ENCODE measurements around the gene NR3C2. TPM values are rescaled to one million over a fixed set of nuclear protein-coding genes. Genes with fewer than 3 reads are reported as not detected.

Gene NR3C2
- total RNA-seq, 1 experiment from 2014 or later, result 0.26 TPM

GRCh38 chr4:148238086-148238485 lies 204.1 kb downstream of the NR3C2 start:
- DNase-seq (ENCODE audit: low read depth, low spot score) (no peak), ATAC-seq (no peak)
- Histone ChIP-seq H3K9me3 (ENCODE audit: control insufficient read depth, insufficient read depth, low read depth, low read length) (no peaks in the 10 kb centered on the region), H3K4me3 (ENCODE audit: low read depth in 2 of 2, low read length in 2 of 2) (no peak overlapping the region), H3K4me1 (ENCODE audit: control insufficient read depth, insufficient read depth, low read length) (no peaks in the 10 kb centered on the region), H3K27me3 (ENCODE audit: control insufficient read depth, insufficient read depth, low read length) (no peaks in the 10 kb centered on the region), H3K36me3 (ENCODE audit: control insufficient read depth, insufficient read depth, low read length) (no peaks in the 10 kb centered on the region), H3K27ac (ENCODE audit: low read length) (no peak overlapping the region)
- ChIA-PET CTCF (interaction anchor here (0.7 kb wide), 1 partner anchor 194 kb away, joined by 5 read pairs; no protein-coding TSS in a partner anchor), POLR2A (no interaction called here)
- in situ Hi-C loops (cut with HindIII; ENCODE audit: low pct_unique_long_range_greater_than_20kb, low sequenced_read_pairs) (no loop called here), intact Hi-C loops (cut with micrococcal nuclease; ENCODE audit: unreplicated experiment) (no loop called here)
- TF ChIP-seq TCF7L2 (IDR thresholded peaks at IDR 0.05; ENCODE audit: low read depth, low read length) (no peak), POLR2AphosphoS5 (IDR thresholded peaks at IDR 0.05; ENCODE audit: low read depth, low read length) (no peak), SIN3A (IDR thresholded peaks at IDR 0.05; ENCODE audit: borderline replicate concordance, insufficient read depth, low read depth, low read length) (no peak)
- TF ChIP-seq, protein P1, sequence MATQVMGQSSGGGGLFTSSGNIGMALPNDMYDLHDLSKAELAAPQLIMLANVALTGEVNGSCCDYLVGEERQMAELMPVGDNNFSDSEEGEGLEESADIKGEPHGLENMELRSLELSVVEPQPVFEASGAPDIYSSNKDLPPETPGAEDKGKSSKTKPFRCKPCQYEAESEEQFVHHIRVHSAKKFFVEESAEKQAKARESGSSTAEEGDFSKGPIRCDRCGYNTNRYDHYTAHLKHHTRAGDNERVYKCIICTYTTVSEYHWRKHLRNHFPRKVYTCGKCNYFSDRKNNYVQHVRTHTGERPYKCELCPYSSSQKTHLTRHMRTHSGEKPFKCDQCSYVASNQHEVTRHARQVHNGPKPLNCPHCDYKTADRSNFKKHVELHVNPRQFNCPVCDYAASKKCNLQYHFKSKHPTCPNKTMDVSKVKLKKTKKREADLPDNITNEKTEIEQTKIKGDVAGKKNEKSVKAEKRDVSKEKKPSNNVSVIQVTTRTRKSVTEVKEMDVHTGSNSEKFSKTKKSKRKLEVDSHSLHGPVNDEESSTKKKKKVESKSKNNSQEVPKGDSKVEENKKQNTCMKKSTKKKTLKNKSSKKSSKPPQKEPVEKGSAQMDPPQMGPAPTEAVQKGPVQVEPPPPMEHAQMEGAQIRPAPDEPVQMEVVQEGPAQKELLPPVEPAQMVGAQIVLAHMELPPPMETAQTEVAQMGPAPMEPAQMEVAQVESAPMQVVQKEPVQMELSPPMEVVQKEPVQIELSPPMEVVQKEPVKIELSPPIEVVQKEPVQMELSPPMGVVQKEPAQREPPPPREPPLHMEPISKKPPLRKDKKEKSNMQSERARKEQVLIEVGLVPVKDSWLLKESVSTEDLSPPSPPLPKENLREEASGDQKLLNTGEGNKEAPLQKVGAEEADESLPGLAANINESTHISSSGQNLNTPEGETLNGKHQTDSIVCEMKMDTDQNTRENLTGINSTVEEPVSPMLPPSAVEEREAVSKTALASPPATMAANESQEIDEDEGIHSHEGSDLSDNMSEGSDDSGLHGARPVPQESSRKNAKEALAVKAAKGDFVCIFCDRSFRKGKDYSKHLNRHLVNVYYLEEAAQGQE (IDR thresholded peaks at IDR 0.05; ENCODE audit: insufficient read depth in 1 of 2, low read depth in 2 of 2, low read length in 1 of 2), result no peak
- TF ChIP-seq, protein P2, sequence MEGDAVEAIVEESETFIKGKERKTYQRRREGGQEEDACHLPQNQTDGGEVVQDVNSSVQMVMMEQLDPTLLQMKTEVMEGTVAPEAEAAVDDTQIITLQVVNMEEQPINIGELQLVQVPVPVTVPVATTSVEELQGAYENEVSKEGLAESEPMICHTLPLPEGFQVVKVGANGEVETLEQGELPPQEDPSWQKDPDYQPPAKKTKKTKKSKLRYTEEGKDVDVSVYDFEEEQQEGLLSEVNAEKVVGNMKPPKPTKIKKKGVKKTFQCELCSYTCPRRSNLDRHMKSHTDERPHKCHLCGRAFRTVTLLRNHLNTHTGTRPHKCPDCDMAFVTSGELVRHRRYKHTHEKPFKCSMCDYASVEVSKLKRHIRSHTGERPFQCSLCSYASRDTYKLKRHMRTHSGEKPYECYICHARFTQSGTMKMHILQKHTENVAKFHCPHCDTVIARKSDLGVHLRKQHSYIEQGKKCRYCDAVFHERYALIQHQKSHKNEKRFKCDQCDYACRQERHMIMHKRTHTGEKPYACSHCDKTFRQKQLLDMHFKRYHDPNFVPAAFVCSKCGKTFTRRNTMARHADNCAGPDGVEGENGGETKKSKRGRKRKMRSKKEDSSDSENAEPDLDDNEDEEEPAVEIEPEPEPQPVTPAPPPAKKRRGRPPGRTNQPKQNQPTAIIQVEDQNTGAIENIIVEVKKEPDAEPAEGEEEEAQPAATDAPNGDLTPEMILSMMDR (IDR thresholded peaks at IDR 0.05), result no peak
- BruUV-seq (replicated peaks), result no TSS peak

GRCh38 chr4:148235809-148236208 lies 206.4 kb downstream of the NR3C2 start:
- Histone ChIP-seq H3K9me3 (ENCODE audit: control insufficient read depth, insufficient read depth, low read depth, low read length) (no peaks in the 10 kb centered on the region), H3K4me1 (ENCODE audit: control insufficient read depth, insufficient read depth, low read length) (no peaks in the 10 kb centered on the region), H3K27me3 (ENCODE audit: control insufficient read depth, insufficient read depth, low read length) (no peaks in the 10 kb centered on the region), H3K36me3 (ENCODE audit: control insufficient read depth, insufficient read depth, low read length) (no peaks in the 10 kb centered on the region), H3K4me3 (ENCODE audit: low read depth in 2 of 2, low read length in 2 of 2) (no peak overlapping the region), H3K27ac (ENCODE audit: low read length) (no peak overlapping the region)
- ChIA-PET POLR2A (no interaction called here), CTCF (no interaction called here)
- ATAC-seq (no peak), DNase-seq (ENCODE audit: low read depth, low spot score) (no peak)
- intact Hi-C loops (cut with micrococcal nuclease; ENCODE audit: unreplicated experiment) (no loop called here), in situ Hi-C loops (cut with HindIII; ENCODE audit: low pct_unique_long_range_greater_than_20kb, low sequenced_read_pairs) (no loop called here)
- TF ChIP-seq SIN3A (IDR thresholded peaks at IDR 0.05; ENCODE audit: borderline replicate concordance, insufficient read depth, low read depth, low read length) (no peak), POLR2AphosphoS5 (IDR thresholded peaks at IDR 0.05; ENCODE audit: low read depth, low read length) (no peak), TCF7L2 (IDR thresholded peaks at IDR 0.05; ENCODE audit: low read depth, low read length) (no peak)
- TF ChIP-seq, protein P2 (IDR thresholded peaks at IDR 0.05), result no peak
- TF ChIP-seq, protein P1 (IDR thresholded peaks at IDR 0.05; ENCODE audit: insufficient read depth in 1 of 2, low read depth in 2 of 2, low read length in 1 of 2), result no peak
- BruUV-seq (replicated peaks), result no TSS peak

Measured in Panc1 (cell line).